GM19025 (cell line): ENCODE data around the gene ADAMTS2.

Experiments used
- ATAC-seq: cut with Tn5 transposase; IDR thresholded peaks from one replicate; pipeline ENCODE4 v1.9.1; 2021; ENCODE audit warnings: mild to moderate bottlenecking, low read depth, moderate library complexity; ENCODE audit not compliant: unreplicated experiment

ADAMTS2 gene

DNA sequence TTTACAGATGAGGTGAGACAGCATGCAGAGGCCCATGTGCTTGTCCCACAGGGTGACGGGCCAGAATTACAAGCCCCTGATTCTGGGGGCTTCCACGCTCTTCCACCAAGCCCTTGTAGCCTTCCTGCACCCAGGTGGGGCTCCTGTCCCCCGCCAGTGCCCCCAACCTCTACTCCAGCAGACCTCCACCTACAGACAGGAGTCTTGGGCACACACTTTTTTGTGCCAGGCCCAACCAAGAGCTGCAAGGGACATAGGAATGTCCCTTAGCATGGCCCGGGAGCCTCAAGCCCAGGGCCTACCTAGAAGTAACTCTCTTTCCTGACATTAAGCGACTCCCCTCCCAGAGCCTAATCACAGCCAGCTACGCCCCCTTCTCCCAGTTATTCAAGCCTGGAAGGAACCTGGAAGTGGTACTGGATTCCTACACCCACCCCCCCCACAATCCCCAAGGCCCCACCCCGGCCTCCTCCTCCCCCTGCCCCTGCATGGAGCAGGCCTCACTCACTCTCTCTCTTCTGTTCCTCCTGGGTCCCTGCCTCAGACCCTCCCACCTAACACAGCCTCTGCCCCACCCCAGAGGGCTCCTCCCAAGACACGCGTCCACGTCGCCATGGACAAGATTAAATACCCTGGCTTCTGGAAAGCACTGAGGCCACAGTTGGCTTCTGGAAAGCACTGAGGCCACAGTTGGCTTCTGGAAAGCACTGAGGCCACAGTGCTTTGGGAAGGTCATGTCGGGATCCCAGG is 30.5 kb downstream of the ADAMTS2 start:
- no peak for ATAC-seq

DNA sequence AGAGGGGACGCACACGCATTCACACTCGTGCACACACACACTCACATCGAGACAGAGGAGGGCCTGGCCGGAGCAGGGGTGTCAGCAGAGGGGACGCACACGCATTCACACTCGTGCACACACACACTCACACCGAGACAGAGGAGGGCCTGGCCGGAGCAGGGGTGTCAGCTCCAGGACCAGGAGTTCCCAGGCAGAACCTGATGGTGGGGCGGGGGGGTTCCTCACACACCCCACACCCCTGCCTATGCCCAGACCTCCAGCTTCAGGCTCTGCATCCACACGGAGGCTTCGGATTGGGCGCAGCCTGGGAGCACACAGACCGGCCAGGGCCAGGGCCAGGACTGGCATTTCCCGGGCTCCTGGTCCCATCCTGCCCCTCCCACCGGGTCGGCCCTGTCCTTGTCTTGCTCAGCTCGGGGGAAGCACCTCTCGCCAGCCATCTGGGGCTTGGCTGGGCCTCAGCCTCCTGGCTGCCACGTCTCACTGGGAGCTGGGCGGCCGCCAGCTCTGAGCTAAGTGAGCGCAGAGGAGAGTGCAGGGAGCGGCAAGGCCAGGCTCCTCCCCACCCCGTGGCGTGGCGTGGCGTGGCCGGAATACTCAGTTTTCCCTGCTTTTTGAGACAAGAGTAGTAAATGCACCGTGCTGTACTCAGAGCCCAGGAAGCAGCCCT is 31.3 kb downstream of the ADAMTS2 start:
- ATAC-seq, result no peak

DNA sequence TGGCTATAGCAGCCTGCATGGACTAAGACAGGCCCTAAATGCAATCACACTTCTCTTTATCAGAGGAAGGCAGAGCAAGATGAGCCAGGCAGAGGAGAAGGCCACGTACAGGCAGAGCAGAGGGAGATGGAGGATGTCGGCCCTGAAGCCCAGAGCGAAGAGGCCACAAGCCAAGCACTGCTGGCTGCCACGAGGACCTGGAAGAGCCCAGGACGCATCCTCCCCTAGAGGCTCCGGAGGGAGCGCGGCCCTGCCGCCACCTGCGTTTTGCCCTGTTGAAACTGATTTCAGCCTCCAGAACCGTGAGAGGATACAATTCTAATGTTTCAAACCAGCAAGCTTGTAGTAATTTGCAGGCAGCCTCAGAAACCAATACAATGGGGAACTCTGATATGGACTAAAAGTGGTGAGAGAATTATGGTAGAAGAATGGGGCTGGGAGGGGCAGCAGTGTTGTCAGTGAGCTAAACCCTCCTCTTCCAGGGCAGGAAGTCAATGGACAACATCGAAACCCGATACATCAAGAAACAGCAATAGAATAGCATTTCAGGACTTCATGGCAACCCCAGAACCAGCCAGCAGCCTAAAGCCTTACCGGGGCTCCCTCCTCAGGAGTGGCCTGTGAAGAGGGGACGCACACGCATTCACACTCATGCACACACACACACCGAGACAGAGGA is 32.6 kb downstream of the ADAMTS2 start:
- ATAC-seq, result no peak

DNA sequence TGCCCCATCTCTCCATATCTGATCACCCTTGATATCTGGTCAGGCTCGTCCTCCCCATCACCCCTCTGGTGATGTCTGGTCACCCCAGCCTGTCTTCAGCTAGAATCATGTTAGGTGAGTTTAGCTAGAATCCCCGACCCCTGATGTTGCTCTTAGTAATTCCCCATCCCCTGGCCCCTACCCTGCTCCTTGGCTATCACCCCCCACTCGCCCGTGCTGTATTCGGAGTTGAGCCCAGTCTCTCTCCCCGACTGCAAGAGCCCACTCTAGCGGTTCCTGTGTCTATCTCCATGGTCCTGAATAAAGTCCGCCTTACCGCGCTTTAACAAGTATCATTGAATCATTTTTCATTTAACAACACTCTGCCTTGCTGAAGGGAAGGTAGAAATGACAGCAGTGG is 33.7 kb downstream of the ADAMTS2 start:
- no peak for ATAC-seq

DNA sequence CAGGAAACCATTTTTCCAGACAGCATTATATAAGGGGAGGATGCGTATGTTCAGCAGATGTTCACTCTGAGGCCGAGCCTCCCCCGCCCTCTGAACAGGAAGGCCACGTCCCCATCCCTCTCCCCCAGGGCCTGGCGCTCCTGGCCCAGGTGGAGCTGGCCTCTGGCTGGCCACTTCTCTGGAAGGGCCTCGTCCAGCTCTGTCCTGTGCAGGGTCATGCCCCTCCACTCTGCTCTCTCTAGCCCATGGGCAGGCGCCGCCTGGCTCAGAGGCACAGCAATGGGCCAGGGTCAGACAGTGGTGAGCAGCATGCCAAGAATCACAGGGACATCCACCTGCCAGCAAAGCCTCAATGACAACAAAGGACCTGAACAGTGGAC is 34.2 kb downstream of the ADAMTS2 start:
- ATAC-seq, result no peak

DNA sequence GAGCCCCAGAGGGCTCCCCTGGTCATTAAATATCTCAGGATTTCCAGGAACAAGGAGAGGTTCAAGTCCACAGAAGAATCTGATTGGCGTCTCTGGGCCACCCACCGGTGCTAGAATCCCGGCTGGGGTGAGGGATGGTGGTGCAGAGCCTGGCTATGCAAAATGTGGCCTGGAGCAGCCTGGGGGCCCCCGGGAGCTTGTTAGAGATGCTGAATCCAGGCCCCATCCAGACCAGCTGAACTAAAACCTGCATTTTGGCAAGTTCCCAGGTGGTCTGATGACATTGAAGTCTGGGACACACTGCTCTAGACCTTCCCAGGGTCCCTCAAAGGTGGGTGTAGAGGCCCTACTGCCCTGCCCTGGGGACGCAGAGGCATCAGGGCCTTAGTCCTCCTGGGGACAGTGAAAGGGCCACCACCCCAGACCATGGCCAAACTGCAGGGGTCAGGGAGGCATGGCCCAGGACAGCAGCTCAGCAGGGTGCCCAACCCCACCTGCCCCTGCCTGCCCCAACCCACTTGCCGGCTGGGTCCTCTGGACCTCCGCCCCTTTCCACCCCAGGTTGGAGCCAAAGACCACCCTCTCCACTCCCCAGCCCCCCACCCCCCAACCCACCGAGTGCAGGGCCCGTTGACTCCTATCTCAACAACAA is 34.7 kb downstream of the ADAMTS2 start:
- ATAC-seq, result no peak

DNA sequence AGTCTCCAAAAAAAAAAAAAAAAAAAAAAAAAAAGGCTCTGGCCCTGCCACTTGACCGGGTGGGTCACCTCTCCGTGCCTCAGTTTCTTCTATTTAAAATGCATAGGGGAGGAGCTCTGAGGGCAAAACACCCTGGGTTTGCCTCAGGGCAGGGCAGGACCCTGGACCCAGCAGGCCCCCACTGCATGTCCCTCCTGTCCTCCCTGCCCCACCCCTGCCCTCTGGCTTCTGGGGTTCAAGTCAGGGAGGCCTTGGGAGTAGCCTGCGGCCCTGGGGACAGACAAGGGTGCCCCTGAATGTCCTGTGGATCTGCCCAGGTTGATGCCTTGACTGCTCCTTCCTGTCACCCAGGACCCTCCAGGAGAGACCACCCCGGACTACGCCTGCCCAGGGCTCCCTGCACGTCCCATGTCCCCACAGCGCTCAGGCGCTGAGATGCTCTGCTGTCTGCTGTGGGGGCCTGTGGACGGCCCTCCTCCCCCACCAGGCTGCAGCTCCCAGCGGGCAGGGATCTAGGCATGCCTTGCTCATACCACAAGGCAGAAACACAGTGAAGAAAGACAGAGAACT is 35.4 kb downstream of the ADAMTS2 start:
- ATAC-seq, result no peak

DNA sequence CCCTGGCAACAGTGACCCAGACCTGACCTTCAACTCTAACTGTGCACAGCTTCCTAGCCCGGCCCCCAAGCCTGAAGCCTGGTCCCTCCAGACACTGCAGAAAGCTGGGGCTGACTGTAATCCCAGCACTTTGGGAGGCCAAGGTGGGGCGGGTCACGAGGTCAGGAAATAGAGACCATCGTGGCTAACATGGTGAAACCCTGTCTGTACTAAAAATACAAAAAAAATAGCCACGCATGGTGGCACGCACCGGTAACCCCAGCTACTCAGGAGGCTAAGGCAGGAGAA is 35.9 kb downstream of the ADAMTS2 start:
- no peak for ATAC-seq

DNA sequence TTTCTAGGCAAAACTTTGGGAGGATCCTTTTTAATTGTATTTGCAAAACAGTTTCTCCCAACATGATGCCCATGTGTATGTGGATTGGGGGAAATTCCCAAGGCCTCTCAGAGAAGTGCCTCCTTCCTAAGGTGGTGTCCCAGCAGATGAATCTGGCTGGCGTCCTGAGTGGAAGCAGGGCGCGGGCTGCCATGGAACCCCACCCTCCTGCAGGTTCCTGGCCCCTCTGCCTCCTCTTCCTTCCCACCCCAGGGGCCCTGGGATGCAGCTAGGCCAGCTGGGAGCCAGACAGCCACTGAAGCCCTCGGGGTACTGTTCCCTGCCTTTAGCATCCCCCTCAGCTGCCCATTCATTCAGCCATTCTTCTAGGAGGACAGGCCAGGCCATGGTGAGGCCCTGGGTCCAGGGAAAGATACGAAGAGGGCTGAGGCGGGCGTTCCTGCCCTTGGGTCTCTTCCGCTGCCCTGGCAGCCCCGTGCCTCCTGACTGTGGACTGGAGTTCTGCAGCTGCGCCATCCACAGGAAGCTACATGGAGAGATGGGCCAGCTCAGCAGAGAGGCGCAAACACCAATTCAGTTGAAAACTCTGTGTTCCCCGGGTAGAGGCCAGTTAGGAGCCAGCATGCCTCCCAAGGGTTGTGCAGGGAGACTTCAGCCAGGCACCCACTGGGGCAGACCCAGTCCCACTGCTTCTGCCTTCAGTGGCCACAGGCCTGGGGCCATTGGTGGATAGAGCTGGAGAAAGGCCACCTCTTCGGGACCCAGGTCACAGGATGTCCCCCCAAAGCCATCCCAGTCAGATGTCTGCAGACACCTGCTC is 36.5 kb downstream of the ADAMTS2 start:
- no peak for ATAC-seq

DNA sequence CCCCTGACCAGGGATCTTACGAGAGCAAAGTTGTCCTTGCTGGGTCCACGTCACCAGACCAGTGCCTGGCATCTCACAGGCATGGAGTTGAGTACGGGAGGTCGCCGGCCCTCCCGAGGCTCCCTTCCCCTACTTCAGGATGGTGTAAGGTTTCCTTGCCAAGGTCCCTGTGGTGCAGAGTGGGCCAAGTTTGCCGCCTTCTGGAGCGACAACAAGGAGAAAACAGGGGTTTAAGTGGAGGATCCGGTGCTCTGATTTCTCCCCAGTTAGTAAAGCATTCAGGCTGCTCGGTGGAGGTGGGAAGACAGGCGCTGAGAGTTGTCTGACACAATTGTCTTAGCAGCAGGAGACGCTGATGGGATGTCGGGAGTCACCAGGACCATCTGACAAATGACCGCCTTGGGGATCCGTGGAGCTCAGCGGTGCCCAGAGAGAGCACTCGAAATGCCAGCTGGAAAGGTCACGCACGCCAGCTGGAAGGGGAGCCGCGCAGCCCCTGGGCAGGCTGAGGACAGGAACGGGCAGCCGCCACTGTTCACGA is 37.3 kb downstream of the ADAMTS2 start:
- no peak for ATAC-seq

DNA sequence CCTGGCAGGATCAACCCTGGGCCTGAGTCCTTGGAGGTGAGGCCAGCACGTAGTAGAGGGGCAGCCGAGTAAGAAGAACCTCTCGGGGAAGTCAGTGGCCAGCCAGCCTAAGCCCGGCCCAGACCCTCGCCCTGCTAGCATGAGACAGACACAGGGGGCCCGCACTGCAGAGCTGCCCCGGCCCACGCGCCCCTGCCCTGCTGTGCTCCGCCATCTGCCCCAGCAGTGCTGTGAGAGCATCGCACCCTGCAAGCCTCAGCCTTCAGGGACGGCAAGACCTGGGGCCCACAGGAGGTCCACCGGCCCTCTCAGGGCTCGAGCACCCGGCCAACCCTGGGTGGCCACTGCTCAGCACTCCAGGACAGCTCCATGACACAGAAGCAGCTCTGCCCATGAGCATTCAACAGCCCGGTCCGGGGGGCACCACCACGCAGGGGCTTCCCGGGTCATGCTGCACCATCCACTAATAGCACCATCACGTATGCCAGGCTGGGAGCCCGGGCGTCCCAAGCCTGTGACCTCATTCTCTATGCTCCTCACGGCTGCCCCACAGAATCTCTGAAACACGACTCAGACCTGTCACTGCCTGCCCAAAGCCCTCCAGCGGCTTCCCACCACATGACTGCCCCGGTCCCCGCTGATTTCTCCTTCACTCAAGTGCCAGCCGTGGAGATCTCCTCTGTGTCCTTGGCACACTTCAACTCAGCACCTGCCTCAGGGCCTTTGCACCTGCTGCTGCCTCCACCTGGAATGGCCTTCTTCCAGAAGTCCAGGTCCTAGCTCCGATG is 38.1 kb downstream of the ADAMTS2 start:
- no peak for ATAC-seq

DNA sequence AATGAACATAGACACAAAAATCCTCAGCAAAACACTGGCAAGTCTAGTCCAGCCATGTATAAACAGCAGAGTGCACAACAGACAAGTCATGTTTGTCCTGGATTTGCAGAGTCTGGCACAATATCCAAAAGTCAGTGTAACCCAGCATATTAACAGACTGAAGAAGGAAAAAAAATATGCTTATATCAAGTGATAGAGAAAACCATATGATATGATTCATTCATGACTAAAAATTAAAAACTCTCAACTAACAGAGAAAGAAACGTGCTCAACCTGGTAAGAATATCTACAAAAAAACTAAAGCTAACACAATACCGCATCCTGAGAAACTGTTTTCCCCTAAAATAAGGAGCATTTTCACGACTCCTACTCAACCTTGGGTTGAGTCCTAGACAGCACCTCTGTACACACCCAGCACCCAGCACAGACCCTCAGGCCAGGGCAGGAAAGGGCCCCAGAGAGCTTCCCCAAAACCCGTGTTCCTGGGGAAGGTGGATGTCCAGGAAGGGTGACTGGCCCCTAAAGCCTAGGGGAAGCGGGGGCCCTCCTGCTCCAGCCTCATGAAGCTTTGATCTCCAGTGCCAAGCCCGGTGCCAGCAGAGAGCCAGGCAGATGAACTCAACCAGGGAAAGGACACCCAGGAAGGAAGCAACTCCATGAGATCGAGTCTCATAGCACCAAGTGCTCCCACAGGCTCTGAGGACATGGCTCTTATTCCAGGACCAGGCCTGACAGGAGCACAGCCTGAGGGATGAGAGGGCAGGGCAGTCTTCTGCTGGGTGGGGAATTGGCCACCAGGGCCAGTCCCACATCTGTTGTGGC is 38.9 kb downstream of the ADAMTS2 start:
- ATAC-seq, result no peak

DNA sequence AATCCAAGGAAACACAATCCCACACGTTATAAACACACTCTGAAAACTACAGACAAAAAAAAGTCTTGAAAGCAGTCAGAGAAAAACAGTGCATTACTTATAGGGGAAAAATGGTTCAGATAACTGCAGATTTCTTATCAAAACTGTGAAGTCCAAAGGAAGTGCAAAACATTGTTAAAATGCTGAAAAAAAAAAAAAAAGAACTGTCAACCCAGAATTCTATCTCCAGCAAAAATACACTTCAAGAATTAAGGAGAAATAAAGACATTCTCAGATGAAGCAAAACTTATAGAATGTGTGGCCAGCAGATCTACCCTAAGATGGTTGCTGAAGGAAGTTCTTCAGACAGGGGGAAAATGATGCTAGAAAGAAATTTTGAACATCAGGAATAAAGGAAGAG is 40.4 kb downstream of the ADAMTS2 start:
- no peak for ATAC-seq

DNA sequence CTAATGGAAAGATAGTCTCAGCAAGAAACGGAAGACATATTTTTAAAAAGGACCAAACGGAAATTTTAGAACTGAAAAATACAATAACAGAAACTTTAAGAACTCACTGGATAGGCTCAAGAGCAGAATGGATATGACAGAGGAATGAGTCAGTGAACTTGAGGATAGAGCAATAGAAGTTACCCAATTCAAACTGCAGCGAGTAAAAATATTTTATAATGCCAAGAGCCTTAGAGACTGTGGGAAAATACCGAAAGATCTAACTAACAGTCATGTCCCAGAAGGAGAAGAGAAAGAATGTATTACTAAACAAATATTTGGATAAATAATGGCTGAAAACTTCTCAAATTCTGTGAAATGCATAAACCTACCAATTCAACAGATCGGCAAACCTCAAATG is 40.8 kb downstream of the ADAMTS2 start:
- ATAC-seq, result no peak

DNA sequence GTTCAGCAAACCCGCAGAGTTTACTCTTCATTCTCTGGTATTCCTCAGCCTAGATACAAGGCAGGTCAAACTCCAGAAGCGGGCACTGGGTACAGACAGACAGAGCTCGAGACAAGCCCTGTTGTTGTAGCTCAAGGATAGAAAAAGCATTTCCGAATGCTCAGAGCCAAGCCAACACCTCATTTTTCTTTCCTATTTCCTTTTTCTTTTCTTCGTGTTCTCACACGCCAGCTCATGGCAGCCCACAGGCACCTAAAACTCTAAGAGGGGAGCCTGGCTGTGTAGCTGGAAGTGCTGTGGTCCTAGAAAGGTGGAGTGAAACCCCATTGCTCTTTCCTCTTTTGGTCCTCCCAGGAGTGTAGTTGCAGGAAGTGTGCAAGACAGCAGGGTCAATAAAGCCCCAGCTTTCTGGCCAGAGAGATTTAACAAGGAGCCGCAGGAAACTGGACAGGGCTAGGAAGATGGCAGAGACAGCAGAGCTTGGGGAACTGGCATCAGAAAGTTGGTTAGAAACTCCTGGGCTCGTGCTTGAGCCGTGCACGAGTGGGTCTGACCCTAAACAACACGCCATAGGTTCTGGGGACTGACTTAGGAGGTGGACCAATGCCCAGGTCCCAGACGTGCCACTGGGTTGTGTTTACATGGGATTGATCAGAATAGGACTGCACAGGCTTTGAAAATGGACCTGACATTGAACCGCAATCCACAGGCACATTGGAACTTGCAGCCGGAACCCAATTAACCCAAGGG is 41.6 kb downstream of the ADAMTS2 start:
- no peak for ATAC-seq

DNA sequence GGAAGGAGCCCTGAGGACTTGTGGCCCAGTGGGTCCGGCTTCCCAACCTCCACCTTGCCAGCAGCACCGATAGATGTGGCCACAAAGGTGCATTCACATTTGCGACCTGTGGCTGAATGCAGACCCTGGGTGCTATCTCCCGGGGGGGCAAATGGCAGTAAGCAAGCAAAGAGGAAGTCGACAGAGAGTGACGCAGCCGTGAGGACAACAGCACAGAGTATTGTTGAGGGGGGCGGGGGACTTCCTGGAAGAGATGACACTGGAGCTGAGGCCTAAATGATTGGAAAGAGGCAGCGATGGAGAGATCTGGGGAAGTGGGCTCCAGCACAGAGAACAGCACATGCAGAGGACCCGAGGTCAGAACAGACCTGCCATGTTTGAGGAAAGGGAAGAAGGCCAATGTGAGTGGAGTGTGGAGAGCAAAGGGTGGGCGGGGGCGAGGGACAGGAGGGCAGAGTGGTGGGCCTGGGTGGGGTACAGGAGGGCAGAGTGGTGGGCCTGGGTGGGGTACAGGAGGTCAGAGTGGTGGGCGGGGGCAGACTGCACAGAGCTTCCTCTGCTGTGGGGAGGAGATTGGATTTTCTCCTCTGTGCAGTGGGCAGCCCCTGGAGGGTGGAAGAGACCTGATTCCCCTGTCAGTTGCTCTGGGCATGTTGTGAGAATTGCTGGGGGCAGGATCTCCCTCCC is 42.6 kb downstream of the ADAMTS2 start:
- no peak for ATAC-seq

DNA sequence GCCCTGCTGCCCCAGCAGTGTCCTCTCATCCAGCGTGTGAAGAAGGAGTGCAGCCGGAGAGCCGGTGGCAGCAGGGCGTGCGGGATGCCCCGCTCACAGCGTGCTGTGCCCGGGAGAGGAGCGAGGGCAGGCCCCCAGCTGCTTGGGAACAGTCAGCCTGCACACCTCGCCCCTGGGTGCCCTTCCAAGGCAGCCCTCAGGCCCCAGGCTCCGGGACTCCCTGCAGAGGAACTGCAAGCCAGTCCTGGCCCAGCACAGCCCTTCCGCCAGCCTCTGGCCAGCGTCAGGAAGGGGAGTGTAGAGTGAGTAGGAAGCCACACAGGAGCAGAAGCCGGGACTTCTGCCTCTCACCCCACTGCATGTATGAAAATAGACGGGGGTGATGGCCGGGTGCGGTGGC is 43.5 kb downstream of the ADAMTS2 start:
- no peak for ATAC-seq
